ENCODE results near the gene CADM4. TPM values are rescaled to one million over a fixed set of nuclear protein-coding genes. Genes with fewer than 3 reads are reported as not detected.
A peak's percentile ranks its signal among the peaks of the same experiment; 100 is the strongest.

Gene CADM4
- total RNA-seq, 1 experiment from 2014 or later, result 9.9 TPM

DNA sequence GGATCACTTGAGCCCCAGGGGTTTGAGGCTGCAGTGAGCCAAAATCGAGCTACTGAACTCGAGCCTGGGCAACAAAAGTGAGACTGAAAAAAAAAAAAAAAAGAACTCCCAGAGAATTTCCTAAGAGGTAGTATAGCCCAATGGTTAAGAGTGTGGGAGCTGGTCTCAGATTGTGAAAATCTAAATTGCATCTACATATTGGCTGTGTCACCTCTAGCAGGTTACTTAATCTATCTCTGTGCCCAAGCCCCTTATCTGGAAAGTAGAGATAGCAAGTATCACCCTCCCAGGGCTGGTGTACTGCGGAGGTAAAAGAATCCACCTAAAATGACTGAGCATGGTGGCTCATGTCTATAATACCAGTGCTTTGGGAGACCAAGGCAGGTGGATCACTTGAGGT is 34.0 kb upstream of the CADM4 start:
- no peaks in the 10 kb centered on the region for H3K36me3 ChIP-seq (replicated peaks; ENCODE audit: control insufficient read depth, insufficient read depth, low read length)
- DNase-seq, result no peak
- H3K4me3 ChIP-seq (ENCODE audit: insufficient read depth, low read depth, low read length), result no peak overlapping the region
- peaks cover 4% of the 10 kb centered on the region; the same call in 1 of the 2 replicates for H3K27me3 ChIP-seq (ENCODE audit: control insufficient read depth, insufficient read depth, low read length)

GRCh38 chr19:43672061-43672679 is 32.5 kb upstream of the CADM4 start:
- peaks cover 4% of the 10 kb centered on the region; the same call in 1 of the 2 replicates for H3K27me3 ChIP-seq (ENCODE audit: control insufficient read depth, insufficient read depth, low read length)
- no peak for DNase-seq
- H3K4me3 ChIP-seq (ENCODE audit: insufficient read depth, low read depth, low read length), result no peak overlapping the region
- H3K36me3 ChIP-seq (replicated peaks; ENCODE audit: control insufficient read depth, insufficient read depth, low read length), result no peaks in the 10 kb centered on the region

DNA sequence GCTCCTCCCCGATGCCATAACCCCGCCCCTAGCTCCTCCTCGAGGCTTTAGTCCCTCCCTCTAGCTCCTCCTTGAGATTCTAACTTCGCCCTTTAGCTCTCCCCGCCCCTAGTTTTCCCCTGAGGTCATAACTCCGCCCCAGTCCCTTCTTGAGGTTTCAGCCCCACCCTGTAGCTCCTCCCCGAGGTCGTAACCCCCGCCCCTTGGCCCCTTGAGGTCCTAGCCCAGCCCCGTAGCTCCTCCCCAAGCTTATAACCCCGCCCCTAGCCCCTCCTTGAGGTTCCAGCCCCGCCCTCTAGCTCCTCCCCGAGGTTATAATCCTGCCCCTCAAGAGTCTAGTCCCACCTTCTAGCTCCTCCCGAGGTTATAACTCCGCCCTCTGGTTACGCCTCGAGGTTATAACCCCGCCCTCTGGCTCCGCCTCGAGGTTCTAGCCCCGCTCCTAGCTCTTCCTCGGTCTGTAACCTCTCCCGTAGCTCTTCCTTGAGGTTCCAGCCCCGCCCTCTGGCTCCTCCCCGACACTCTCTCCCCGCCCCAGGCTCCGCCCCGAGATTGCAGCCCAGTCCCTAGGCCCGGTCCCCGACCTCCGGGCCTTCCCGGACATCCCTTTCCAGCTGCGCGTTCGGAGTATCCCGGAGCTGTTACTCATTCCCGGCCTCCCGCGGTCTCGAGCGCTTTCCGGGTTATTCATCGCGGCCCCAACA is 28.9 kb upstream of the CADM4 start:
- Histone ChIP-seq H3K27me3 (ENCODE audit: control insufficient read depth, insufficient read depth, low read length) (peaks cover 4% of the 10 kb centered on the region; the same call in 1 of the 2 replicates), H3K4me3 (ENCODE audit: insufficient read depth, low read depth, low read length) (peak overlapping the region; percentile 54), H3K36me3 (replicated peaks; ENCODE audit: control insufficient read depth, insufficient read depth, low read length) (peaks cover 4% of the 10 kb centered on the region)
- DNase-seq, result peak; percentile 99

DNA sequence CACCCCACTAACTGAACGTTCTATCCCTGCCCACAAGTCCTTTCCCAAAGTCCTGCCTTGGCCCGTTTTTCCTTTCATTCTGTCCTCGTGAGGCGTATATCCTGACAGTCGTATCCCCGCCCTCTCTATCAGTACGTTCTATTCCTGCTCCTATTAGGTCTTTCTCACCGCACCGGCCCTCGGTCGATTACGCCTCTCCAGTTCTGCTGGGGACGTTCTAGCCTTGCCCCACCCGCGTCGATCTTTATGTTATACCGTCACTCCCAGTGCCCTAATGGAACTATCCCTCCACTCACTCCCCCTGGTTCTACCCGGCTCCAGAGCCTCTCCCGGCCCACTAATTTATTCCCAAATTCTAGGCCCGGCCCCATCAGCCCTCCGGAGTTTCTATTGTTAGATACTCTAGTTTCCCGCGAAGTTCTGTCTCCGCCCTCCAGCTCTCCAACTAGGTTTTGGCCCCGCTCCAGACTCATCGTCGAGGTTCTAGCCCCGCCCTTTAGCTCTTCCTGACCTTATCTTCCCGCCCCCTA is 28.3 kb upstream of the CADM4 start:
- DNase-seq, result no peak
- Histone ChIP-seq H3K36me3 (replicated peaks; ENCODE audit: control insufficient read depth, insufficient read depth, low read length) (peaks cover 4% of the 10 kb centered on the region), H3K4me3 (ENCODE audit: insufficient read depth, low read depth, low read length) (peak overlapping the region; percentile 57)

DNA sequence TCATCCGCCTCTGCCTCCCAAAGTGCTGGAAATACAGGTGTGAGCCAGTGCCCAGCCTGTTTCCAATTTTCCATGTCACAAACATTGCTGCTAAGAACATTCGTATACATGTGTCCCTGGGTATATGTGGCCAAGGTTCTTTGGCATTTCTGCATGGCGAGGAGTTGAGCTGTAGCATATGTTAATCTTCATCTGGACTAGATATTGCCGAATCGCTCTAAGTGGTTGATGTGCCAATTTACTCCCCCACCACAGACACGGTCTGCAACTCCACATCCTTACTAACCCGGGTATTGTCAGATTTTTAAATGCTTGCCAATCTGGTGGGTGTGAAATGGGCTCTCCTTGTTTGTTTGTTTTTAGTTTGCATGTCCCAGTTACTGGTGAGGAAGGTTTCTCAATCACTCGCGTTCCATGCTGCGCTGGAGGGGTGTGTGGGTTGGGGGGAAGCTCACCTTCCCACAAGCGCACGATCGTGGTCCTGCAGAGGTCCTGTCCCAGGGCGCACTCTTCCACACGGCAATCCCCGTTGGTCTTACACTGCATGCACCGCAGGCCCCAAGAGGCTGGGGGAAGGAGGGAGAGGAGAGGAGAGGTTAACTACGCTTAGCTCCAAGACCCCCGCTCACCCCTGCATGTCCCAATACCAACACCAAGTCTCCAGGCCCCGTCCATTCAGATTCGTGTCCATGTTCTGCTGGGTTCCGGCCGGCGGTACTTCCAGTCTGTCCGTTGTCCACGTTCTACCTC is 27.7 kb upstream of the CADM4 start:
- Histone ChIP-seq H3K27me3 (ENCODE audit: control insufficient read depth, insufficient read depth, low read length) (peaks cover 4% of the 10 kb centered on the region; the same call in 1 of the 2 replicates), H3K4me3 (ENCODE audit: insufficient read depth, low read depth, low read length) (peak overlapping the region; percentile 57), H3K36me3 (replicated peaks; ENCODE audit: control insufficient read depth, insufficient read depth, low read length) (peaks cover 4% of the 10 kb centered on the region)
- no peak for DNase-seq

More for the DNA sequence above, 28.3 kb upstream of the CADM4 start:
- peaks cover 4% of the 10 kb centered on the region; the same call in 1 of the 2 replicates for H3K27me3 ChIP-seq (ENCODE audit: control insufficient read depth, insufficient read depth, low read length)

- DNase-seq, result no peak
- no peak overlapping the region for H3K4me3 ChIP-seq (ENCODE audit: insufficient read depth, low read depth, low read length)
- H3K36me3 ChIP-seq (replicated peaks; ENCODE audit: control insufficient read depth, insufficient read depth, low read length), result peaks cover 6% of the 10 kb centered on the region
- no peaks in the 10 kb centered on the region for H3K27me3 ChIP-seq (ENCODE audit: control insufficient read depth, insufficient read depth, low read length)
These were observed 24.4 kb upstream of the CADM4 start for GRCh38 chr19:43664018-43664417.

GRCh38 chr19:43662487-43662886 is 22.8 kb upstream of the CADM4 start:
- Histone ChIP-seq H3K36me3 (replicated peaks; ENCODE audit: control insufficient read depth, insufficient read depth, low read length) (peaks cover 6% of the 10 kb centered on the region), H3K27me3 (ENCODE audit: control insufficient read depth, insufficient read depth, low read length) (no peaks in the 10 kb centered on the region), H3K4me3 (ENCODE audit: insufficient read depth, low read depth, low read length) (no peak overlapping the region)
- DNase-seq, result peak; percentile 48

DNA sequence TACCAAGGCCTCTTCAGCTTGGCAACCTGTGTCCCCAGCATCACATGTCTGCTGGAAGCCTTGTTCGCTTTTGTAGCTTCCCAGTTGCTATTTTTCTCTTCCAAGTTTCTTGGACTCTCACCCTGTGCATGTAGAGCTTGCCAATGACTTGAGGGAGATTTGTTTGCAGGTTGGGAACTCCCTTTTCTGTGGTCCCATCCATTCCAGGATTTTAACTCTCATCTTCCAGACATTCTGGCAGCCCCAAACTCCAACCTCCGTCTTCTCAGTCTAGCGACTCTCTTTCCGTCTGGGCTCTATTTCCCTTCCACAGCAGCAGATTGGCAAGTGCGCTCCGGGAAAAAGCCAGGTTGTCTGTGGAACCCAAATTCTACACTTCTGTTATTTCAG is 21.3 kb upstream of the CADM4 start:
- Histone ChIP-seq H3K36me3 (replicated peaks; ENCODE audit: control insufficient read depth, insufficient read depth, low read length) (peaks cover 6% of the 10 kb centered on the region), H3K4me3 (ENCODE audit: insufficient read depth, low read depth, low read length) (no peak overlapping the region), H3K27me3 (ENCODE audit: control insufficient read depth, insufficient read depth, low read length) (no peaks in the 10 kb centered on the region)
- DNase-seq, result no peak

- Histone ChIP-seq H3K27me3 (ENCODE audit: control insufficient read depth, insufficient read depth, low read length) (no peaks in the 10 kb centered on the region), H3K36me3 (replicated peaks; ENCODE audit: control insufficient read depth, insufficient read depth, low read length) (peaks cover 6% of the 10 kb centered on the region), H3K4me3 (ENCODE audit: insufficient read depth, low read depth, low read length) (no peak overlapping the region)
- no peak for DNase-seq
These were observed 20.8 kb upstream of the CADM4 start for GRCh38 chr19:43660301-43660970.

DNA sequence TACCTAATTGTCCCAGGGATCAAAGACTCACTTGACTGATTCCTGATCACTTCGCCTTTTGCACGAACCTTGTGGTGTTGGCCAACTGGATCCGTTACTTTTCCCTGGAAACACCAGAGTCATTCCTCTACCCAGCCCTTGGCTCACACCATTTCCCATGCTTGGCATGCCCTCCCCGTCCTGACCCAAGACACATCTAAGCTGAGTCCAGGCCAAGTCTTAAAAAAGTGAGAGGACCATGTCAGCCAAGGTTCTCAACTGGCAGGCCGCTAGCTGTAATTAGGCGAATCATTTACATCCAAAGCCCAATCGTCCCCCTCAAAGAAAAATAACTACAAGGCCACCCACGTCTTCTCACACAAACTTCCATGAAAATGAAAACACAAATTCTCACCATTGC is 18.8 kb upstream of the CADM4 start:
- Histone ChIP-seq H3K36me3 (replicated peaks; ENCODE audit: control insufficient read depth, insufficient read depth, low read length) (peaks cover 2% of the 10 kb centered on the region), H3K27me3 (ENCODE audit: control insufficient read depth, insufficient read depth, low read length) (no peaks in the 10 kb centered on the region), H3K4me3 (ENCODE audit: insufficient read depth, low read depth, low read length) (no peak overlapping the region)
- no peak for DNase-seq

- Histone ChIP-seq H3K27me3 (ENCODE audit: control insufficient read depth, insufficient read depth, low read length) (no peaks in the 10 kb centered on the region), H3K36me3 (replicated peaks; ENCODE audit: control insufficient read depth, insufficient read depth, low read length) (peaks cover 2% of the 10 kb centered on the region), H3K4me3 (ENCODE audit: insufficient read depth, low read depth, low read length) (no peak overlapping the region)
- DNase-seq, result no peak
These were observed 18.4 kb upstream of the CADM4 start for GRCh38 chr19:43658001-43658400.

DNA sequence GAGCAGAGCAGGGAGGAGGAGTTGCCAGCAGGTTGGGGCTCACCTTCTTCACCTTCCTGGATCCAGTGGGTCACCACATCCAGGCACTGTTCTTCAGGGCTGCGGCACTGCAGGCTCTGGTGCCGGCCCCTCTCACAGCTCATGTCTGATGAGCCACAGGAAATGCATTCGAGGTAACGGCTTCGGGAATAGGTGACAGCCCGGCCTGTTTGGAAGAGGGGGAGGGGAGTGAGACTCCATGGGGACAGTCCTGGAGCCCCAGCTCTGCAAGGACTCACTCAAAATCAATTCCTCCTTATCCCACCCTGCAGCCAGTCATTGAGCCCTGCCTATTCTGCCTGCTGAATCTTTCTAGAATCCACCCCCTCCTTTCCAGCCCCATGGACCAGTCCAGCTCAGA is 16.8 kb upstream of the CADM4 start:
- DNase-seq, result no peak
- peaks cover 2% of the 10 kb centered on the region for H3K36me3 ChIP-seq (replicated peaks; ENCODE audit: control insufficient read depth, insufficient read depth, low read length)

DNA sequence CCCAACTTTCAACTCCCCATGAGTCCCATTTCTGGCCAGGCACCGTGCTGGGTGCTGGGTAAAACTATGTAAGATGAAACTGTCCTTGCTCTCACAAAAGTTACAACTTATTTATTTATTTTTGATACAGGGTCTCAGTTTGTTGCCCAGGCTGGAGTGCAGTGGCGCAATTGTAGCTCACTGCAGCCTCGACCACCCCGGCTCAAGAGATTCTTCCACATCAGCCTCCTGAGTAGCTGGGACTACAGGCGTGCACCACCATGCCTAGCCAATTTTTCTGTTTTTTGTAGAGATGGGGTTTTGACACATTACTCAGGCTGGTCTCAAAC is 12.9 kb upstream of the CADM4 start:
- no peak for DNase-seq
- H3K4me3 ChIP-seq (ENCODE audit: insufficient read depth, low read depth, low read length), result no peak overlapping the region
- H3K36me3 ChIP-seq (replicated peaks; ENCODE audit: control insufficient read depth, insufficient read depth, low read length), result no peaks in the 10 kb centered on the region; the same call in none of the 2 replicates
- no peaks in the 10 kb centered on the region for H3K27me3 ChIP-seq (ENCODE audit: control insufficient read depth, insufficient read depth, low read length)

More for the DNA sequence above, 16.8 kb upstream of the CADM4 start:
- no peaks in the 10 kb centered on the region for H3K27me3 ChIP-seq (ENCODE audit: control insufficient read depth, insufficient read depth, low read length)
- H3K4me3 ChIP-seq (ENCODE audit: insufficient read depth, low read depth, low read length), result no peak overlapping the region

GRCh38 chr19:43651758-43652545 is 12.3 kb upstream of the CADM4 start:
- no peaks in the 10 kb centered on the region for H3K27me3 ChIP-seq (ENCODE audit: control insufficient read depth, insufficient read depth, low read length)
- H3K4me3 ChIP-seq (ENCODE audit: insufficient read depth, low read depth, low read length), result no peak overlapping the region
- DNase-seq, result peak; percentile 84
- H3K36me3 ChIP-seq (replicated peaks; ENCODE audit: control insufficient read depth, insufficient read depth, low read length), result no peaks in the 10 kb centered on the region; the same call in none of the 2 replicates

Data from H7 (cell line).